SK-N-MC (cell line): ENCODE data around the gene CRK.

ENCODE experiments used
- DNase-seq: peaks from one replicate; pipeline ENCODE4 v3.0.0-alpha.2; 2011; ENCODE audit warnings: low read depth, low spot score
- H3K27ac ChIP-seq: fragments of 200-600 bp; sonication (generic); 2 replicates; pipeline ENCODE4 v1.5.1; 2016; ENCODE audit warnings: mixed run types
- H3K36me3 ChIP-seq: fragments of 200-600 bp; sonication (generic); 2 replicates; pipeline ENCODE4 v1.6.1; 2017; ENCODE audit warnings: antibody characterized with exemption, low read length, mixed read lengths; ENCODE audit not compliant: insufficient read depth
- H3K4me3 ChIP-seq: fragments of 200-600 bp; sonication (generic); 2 replicates; pipeline ENCODE4 v1.5.1; 2016
- H3K9ac ChIP-seq: fragments of 200-600 bp; sonication (generic); 2 replicates; pipeline ENCODE4 v1.8.0; 2017; ENCODE audit warnings: mixed run types, mixed read lengths; ENCODE audit not compliant: insufficient read length
- H3K9me3 ChIP-seq: fragments of 200-600 bp; sonication (generic); 2 replicates; pipeline ENCODE4 v1.6.1; 2017; ENCODE audit warnings: low read depth, mild to moderate bottlenecking, antibody characterized with exemption, low read length, moderate library complexity, mixed read lengths
- EZH2 ChIP-seq: fragments of 200-600 bp; sonication (generic); IDR thresholded peaks from one replicate; pipeline ENCODE4 v1.6.1; 2017; ENCODE audit warnings: antibody characterized with exemption
- FOXP2 ChIP-seq: optimal IDR thresholded peaks from 2 replicates; pipeline ENCODE3; 2011; ENCODE audit warnings: mild to moderate bottlenecking, moderate library complexity; ENCODE audit not compliant: insufficient read depth; ENCODE audit errors: extremely low read length, control extremely low read depth
- POLR2AphosphoS5 ChIP-seq: IDR thresholded peaks from 2 replicates; pipeline ENCODE4 v1.6.1; 2012; ENCODE audit warnings: mild to moderate bottlenecking, low read depth, low read length, borderline replicate concordance

Gene CRK

GRCh38 chr17:1494736-1495253 lies 38.8 kb upstream of the CRK start:
- H3K27ac ChIP-seq: peak overlapping the region; percentile 75; the same call in 1 of the 2 replicates
- TF ChIP-seq FOXP2: no peak
- TF ChIP-seq EZH2: no peak

GRCh38 chr17:1494203-1494602 lies 38.2 kb upstream of the CRK start:
- H3K4me3 ChIP-seq: no peak overlapping the region
- H3K9me3 ChIP-seq: no peaks in the 10 kb centered on the region
- no peaks in the 10 kb centered on the region for H3K36me3 ChIP-seq
- H3K9ac ChIP-seq: no peak overlapping the region
- peak overlapping the region; percentile 75; the same call in 1 of the 2 replicates for H3K27ac ChIP-seq
- TF ChIP-seq FOXP2: no peak
- no peak for TF ChIP-seq EZH2
- no peak for TF ChIP-seq POLR2AphosphoS5
- no peak for DNase-seq

More at GRCh38 chr17:1494736-1495253, 38.8 kb upstream of the CRK start:
- DNase-seq: no peak
- H3K9ac ChIP-seq: no peak overlapping the region
- no peak overlapping the region for H3K4me3 ChIP-seq
- H3K9me3 ChIP-seq: no peaks in the 10 kb centered on the region
- no peaks in the 10 kb centered on the region for H3K36me3 ChIP-seq

DNA sequence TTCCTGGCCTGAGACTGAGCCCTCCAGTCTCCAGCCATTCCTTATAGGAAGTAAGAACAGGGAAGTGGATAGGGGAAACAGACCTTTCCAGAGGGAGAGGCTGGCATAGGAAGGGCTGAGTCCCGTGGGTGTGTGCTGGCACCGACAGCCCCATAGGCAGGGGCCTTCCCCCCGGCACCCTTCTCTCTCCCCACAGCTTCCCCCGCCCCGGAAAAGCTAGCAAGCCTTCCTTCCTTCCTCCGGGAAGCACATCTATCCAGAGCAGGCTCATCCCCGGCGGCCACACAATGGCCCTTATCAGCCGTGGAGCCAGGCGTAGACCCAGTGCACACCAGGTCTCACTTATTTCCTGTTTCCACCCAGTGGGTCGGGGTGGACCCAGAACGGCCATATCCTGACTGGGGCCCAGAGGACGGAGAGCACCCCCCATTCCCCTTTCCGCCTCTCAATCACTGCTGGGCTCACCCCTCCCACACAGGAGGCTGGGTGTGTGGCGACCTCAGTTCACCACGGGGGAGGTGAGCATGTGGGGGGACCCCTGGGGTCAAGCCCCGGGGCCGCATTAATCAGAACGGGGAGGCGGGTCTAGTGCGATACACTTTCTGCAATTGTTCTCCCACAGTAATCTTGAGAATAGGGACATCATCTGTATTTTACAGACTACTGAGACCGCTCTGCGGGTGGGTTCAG lies 37.4 kb upstream of the CRK start:
- no peak for TF ChIP-seq FOXP2

GRCh38 chr17:1492249-1493206 lies 36.5 kb upstream of the CRK start, which contains the start of gene MYO1C:
Gene MYO1C, minus strand, starts transcription at chr17:1492686. Its CDS starts 199 bp downstream, at chr17:1492487.
- Histone ChIP-seq H3K9me3 (no peaks in the 10 kb centered on the region), H3K27ac (peak within 1 kb of the TSS; percentile 4; the same call in 1 of the 2 replicates), H3K36me3 (no peaks in the 10 kb centered on the region), H3K9ac (no peak within 1 kb of the TSS), H3K4me3 (peak within 1 kb of the TSS; percentile 59)
- TF ChIP-seq FOXP2 (no peak), EZH2 (no peak), POLR2AphosphoS5 (no peak)
- DNase-seq: no peak

More for the DNA sequence above, 37.4 kb upstream of the CRK start:
- no peaks in the 10 kb centered on the region for H3K36me3 ChIP-seq
- no peak for DNase-seq
- H3K27ac ChIP-seq: peak overlapping the region; percentile 4; the same call in 1 of the 2 replicates
- H3K9ac ChIP-seq: no peak overlapping the region
- no peaks in the 10 kb centered on the region for H3K9me3 ChIP-seq
- peak overlapping the region; percentile 37 for H3K4me3 ChIP-seq

- Histone ChIP-seq H3K9ac (peak overlapping the region; percentile 70), H3K9me3 (no peaks in the 10 kb centered on the region), H3K36me3 (no peaks in the 10 kb centered on the region), H3K4me3 (peak overlapping the region; percentile 94), H3K27ac (no peak overlapping the region)
- no peak for DNase-seq
- TF ChIP-seq FOXP2 (no peak), EZH2 (no peak), POLR2AphosphoS5 (no peak)
These were observed 35.6 kb upstream of the CRK start for GRCh38 chr17:1491443-1492248.

- peak overlapping the region; percentile 46; the same call in 1 of the 2 replicates for H3K27ac ChIP-seq
- H3K9ac ChIP-seq: peak overlapping the region; percentile 70
- H3K4me3 ChIP-seq: peak overlapping the region; percentile 94
These were observed 34.8 kb upstream of the CRK start for GRCh38 chr17:1490643-1491442.

DNA sequence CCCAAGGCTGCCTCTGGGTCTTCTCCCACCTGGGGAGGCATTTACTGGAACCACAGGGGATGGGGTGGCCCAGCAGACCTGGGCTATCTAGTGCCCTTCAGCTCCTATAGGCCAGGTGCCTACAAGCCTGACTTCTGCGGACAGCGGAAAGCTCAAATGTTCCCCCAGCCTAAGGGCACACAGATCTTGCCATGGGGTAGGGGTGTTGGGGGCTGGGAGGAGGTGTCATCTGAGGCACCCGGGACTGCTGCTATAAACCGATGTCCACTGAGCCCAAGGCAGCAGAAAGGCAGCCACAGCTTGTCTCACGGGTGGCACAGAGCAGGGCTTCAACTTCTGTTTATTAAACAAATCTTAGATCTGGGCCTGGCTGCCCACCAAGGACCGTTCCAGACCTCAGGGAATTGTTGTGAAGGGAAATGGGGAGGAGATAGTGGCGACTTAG lies 32.8 kb upstream of the CRK start:
- Histone ChIP-seq H3K36me3 (peaks cover 3% of the 10 kb centered on the region; the same call in 1 of the 2 replicates), H3K9me3 (no peaks in the 10 kb centered on the region), H3K4me3 (peak overlapping the region; percentile 74), H3K9ac (no peak overlapping the region), H3K27ac (peak overlapping the region; percentile 94)
- TF ChIP-seq EZH2 (no peak), FOXP2 (no peak), POLR2AphosphoS5 (no peak)
- no peak for DNase-seq

More at GRCh38 chr17:1490643-1491442, 34.8 kb upstream of the CRK start:
- no peak for DNase-seq
- H3K9me3 ChIP-seq: no peaks in the 10 kb centered on the region
- no peaks in the 10 kb centered on the region for H3K36me3 ChIP-seq
- TF ChIP-seq EZH2 (no peak), FOXP2 (no peak), POLR2AphosphoS5 (peak; percentile 46; the same call in 1 of the 2 replicates)
